CD4-positive, alpha-beta T cell treated with Interleukin-10 for 1 hour (primary cell): ENCODE measurements around the gene LRRTM4.
"Not testable (repeated sequence)": the region's sequence is repeated elsewhere in the genome, so short reads cannot be mapped to it uniquely, and the experiment has no call there.

ENCODE experiments used
- DNase-seq: peaks from one replicate; pipeline ENCODE4 v3.0.0-alpha.2; 2020

Gene LRRTM4

DNA sequence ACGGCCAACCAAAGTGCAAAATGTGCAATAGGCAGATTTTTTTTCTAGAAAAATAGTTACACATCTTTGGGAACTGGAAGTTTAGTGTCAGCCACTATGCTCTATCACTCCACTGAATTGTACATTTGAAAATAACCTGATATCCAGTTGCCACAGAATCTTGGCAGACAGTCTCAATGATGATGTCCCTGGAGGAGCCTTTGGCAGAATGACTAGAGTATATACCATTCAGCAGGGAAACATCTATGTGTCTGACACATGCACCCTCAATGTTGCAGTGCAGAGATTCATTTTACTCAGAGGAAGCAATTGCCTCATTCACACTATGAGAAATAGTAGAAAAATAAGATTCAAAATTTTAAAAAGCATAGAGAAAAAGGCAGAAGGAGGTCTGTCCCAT, 475.8 kb downstream of the LRRTM4 start:
- DNase-seq, result no peak

- not testable (repeated sequence) for DNase-seq
Measured at GRCh38 chr2:77045456-77045855, 476.7 kb downstream of the LRRTM4 start.

DNA sequence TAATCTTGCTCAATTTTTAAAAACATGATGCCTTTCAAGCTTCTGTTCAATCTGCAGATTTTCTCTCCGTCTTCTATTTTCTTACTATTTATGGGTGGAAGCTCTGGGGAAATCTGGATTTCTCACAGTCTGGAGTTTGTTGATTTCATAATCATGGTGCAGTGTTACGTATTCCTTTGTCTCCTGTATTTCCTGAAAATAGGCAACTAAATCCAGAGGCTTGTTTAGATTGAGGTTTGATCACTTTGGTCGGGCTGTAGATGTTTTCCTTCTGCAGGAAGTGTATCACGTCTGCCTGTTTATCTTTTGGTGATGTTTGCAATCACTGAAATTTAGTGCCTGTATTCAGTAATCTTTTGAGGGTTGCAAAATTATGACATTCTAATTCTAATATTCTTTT, 487.7 kb downstream of the LRRTM4 start:
- DNase-seq, result no peak

GRCh38 chr2:77029237-77029636, 492.9 kb downstream of the LRRTM4 start:
- not testable (repeated sequence) for DNase-seq

DNA sequence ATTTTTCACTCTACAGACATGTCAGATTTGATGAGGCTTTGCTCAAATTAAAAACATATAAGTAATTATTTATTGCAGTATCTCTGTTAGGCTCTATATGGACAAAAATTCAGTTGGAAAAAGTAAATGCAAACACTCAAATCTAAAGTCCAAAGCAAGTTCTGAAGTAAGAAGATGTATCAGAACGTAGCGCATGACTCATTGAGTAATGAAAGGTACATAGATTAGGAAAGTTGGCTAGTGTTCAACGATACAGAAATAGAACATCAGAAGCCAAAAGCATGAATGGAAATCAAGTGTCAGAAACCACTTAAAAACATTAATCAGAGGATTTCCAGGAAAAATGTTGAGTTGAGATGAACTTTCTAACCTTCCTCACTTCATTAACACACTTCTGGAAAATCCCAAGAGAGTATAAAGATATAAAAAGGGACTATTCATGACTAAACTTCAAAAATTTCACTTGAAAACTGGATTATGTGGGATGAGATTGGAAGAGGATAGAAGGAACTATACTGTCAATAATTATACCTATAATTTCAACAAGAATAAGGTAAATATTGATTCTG, 494.1 kb downstream of the LRRTM4 start:
- no peak for DNase-seq

DNA sequence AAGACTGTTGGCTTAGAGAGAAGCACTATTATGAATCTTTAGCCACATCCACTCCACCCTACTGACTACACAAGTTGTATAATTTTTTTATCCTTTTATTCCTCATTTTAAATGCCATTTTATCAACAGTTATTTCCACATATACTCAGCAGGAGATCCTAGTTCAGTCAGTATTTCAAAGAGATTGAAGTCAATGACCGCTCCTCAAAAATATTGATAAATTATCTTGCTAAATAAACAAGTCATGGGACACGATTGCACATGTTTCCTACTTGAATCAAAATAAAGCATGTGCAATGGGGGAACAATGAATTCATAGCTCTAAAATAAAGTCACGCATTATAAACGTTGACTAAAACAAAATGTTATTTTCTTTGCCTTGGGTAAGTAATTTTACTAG, 496.5 kb downstream of the LRRTM4 start:
- DNase-seq, result no peak

DNA sequence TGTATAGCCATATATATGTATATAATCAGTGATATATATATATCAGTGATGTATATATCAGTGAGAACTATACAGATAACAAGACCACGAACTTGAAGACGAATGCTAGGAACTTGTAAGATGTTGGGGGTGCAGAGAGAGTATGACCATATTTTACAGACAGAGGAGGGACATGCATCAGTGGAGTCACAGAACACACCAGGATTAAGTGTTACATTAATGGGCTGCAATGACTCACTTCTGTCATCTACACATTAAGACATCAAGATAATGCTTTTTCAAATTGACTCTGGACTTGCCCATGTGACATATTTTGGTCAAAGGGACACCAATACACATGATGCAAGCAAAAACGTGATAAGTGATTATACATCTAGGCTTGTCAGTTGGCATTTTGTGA, 501.0 kb downstream of the LRRTM4 start:
- no peak for DNase-seq

GRCh38 chr2:77018219-77018618, 504.0 kb downstream of the LRRTM4 start:
- no peak for DNase-seq

GRCh38 chr2:77017355-77017745, 504.8 kb downstream of the LRRTM4 start:
- no peak for DNase-seq

GRCh38 chr2:77016443-77017354, 505.5 kb downstream of the LRRTM4 start:
- no peak for DNase-seq

- DNase-seq, result no peak
Measured at GRCh38 chr2:77013953-77014352, 508.2 kb downstream of the LRRTM4 start.

DNA sequence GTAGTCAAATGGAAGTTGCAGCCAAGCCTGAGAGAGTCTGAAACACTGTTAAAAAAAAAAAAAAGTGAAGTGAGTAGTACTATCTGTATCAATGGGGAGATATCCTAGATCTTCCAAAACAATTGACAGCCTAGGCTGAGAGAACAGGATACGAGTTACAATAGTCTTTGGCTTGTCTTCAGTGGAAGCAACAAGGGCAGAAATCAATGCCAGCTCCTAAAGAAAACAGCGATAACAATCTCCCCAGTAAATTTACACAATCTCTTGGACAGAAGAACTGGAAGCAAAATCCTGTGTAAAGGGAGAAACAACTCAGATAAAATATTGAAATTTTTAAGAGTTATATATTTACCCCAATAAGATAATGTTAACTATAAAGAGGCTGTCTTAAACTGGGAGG, 508.7 kb downstream of the LRRTM4 start:
- no peak for DNase-seq

GRCh38 chr2:77009307-77009706, 512.9 kb downstream of the LRRTM4 start:
- no peak for DNase-seq

DNA sequence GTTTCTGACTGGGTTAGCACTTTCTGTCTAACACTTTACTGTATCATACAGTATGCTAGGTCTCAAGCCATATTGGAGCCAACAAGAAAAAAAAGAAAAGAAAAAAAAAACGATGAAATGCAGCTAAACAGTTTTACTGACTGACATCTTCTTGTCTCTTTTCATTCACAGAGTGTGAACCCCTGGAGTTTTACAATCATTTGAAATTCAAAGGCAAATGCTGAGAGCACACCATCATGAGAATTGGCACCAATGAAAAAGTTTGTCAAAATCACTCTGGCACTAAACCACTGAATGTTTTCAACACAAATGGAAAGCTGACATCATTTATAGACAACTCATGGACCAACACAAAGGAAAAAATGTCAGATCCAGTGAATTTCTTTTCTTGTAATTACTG, 513.3 kb downstream of the LRRTM4 start:
- DNase-seq, result no peak

GRCh38 chr2:77007686-77008085, 514.5 kb downstream of the LRRTM4 start:
- no peak for DNase-seq

GRCh38 chr2:77005522-77005921, 516.7 kb downstream of the LRRTM4 start:
- no peak for DNase-seq

- DNase-seq, result no peak
Measured at GRCh38 chr2:77001895-77002294, 520.3 kb downstream of the LRRTM4 start.

- no peak for DNase-seq
Measured at GRCh38 chr2:76998704-76999103, 523.5 kb downstream of the LRRTM4 start.

DNA sequence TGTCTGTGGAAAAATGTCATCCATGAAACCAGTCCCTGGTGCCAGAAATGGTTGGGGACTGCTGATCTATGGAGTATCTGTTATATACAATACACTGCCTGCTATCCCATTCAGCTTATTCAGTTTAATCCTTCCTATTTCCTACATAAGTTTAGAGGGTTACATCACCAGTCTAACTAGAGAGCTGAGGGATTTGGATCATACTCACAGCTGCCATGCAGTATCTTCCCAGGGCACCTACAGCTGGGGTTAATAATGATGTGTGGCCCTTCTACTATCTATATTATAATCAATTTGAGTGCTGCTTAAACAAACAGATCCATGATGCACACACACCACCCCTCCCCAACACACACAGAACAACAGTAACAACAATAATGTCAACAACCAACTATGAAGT, 524.0 kb downstream of the LRRTM4 start:
- DNase-seq, result no peak

DNA sequence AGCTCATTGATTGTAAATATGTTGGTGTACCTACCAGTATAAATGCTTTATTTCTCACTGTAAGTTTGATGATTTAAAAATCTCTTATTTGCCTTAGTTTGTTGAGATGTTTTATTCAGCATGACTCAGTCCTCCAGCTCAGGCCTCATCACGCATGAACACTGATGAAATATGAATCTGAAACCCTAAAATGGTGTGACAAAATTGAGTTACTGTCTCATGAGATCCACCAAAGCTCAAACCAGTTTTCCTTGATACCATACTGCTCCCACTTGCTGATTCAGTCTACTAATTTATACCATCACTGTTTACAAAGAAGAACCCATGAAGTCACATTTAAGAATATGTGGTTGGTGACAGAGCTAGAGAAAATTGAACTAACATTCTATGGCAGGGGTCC, 524.9 kb downstream of the LRRTM4 start:
- no peak for DNase-seq

DNA sequence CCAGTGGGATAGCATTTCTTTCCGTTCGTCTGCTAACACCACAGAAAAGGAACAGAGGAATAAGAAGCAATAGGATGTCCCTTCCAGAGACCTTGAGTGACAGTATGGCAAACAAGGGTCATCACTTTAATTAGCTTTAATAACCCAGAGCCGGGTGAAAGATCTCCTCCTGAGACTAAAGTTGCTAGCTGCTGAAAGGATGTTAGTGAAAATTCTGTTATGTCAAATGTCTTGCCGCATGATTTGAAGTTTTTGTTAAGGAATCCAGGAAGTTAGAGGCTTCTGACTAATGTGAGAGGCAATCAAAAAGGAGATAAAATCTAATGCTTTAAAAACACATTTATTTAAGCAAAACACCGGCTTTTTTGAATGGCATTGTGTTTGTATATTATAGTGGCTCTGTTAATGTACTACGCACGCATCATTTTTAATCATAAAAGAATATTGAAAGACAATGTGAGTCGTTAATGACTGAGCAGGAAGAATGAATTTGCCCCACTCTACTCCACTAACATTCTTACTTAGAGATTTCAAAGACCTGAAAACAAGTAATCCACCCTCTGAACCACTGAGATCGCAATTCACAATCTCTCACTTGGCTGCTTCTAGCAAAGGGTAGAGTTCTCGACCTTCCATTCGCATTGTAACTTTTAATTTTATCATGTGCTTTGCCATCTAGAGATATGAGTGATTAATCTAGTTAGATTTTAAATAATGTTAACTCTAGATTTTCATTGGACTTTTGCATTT, 536.6 kb downstream of the LRRTM4 start:
- no peak for DNase-seq

DNA sequence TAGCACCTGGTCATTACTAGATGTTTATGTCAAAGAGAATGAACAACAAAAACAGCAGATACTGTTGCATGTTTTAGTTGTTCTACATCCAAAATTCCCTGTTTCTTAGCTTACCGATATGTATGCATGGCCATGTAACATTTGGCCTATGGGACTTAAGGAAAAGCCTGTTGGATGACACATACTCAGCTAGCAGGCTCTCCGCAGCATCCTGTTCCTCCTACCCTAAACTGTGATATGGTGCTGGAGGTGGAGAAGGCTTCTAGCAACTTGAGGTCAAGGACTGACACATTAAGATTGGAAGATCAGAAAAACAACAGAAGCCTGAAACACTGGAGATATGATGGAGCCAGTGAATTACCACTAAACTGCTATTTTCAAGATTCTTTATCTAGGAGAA, 537.8 kb downstream of the LRRTM4 start:
- no peak for DNase-seq

GRCh38 chr2:76980067-76980787, 541.9 kb downstream of the LRRTM4 start:
- DNase-seq, result no peak
